Activated naive CD4-positive, alpha-beta T cell treated with anti-CD3 and anti-CD28 coated beads, Interleukin-2, amount 50 U/mL, for 16 hours (primary cell): Measurements from ENCODE around the gene PANK4.
A peak's percentile ranks its signal among the peaks of the same experiment; 100 is the strongest.
"Not testable (repeated sequence)": the region's sequence is repeated elsewhere in the genome, so short reads cannot be mapped to it uniquely, and the experiment has no call there.

Source experiments
- DNase-seq: peaks from one replicate; pipeline ENCODE4 v3.0.0-alpha.2; 2020

Gene PANK4

GRCh38 chr1:2558420-2558819 is 32.0 kb upstream of the PANK4 start:
- DNase-seq = no peak

- DNase-seq = no peak
Measured at GRCh38 chr1:2557482-2558400, 31.3 kb upstream of the PANK4 start.

- no peak for DNase-seq
Measured at GRCh38 chr1:2556678-2557481, 30.5 kb upstream of the PANK4 start.

- peak; percentile 76 for DNase-seq
Measured at GRCh38 chr1:2556277-2556677, 29.9 kb upstream of the PANK4 start, which contains the start of gene TNFRSF14. Gene TNFRSF14, plus strand, starts transcription at chr1:2556371. Its CDS starts 294 bp downstream, at chr1:2556665.

GRCh38 chr1:2555634-2556276 is 29.4 kb upstream of the PANK4 start:
- peak; percentile 68 for DNase-seq

- DNase-seq = peak; percentile 61
Measured at GRCh38 chr1:2554621-2555387, 28.4 kb upstream of the PANK4 start.

GRCh38 chr1:2553871-2554620 is 27.6 kb upstream of the PANK4 start:
- no peak for DNase-seq

GRCh38 chr1:2553076-2553475 is 26.7 kb upstream of the PANK4 start:
- not testable (repeated sequence) for DNase-seq

GRCh38 chr1:2552189-2552588 is 25.8 kb upstream of the PANK4 start:
- DNase-seq = no peak

GRCh38 chr1:2551544-2551943 is 25.1 kb upstream of the PANK4 start:
- DNase-seq = not testable (repeated sequence)

GRCh38 chr1:2550309-2550861 is 24.0 kb upstream of the PANK4 start:
- not testable (repeated sequence) for DNase-seq

GRCh38 chr1:2549367-2550029 is 23.1 kb upstream of the PANK4 start:
- DNase-seq = not testable (repeated sequence)

GRCh38 chr1:2548068-2548589 is 21.7 kb upstream of the PANK4 start:
- peak; percentile 83 for DNase-seq

GRCh38 chr1:2547210-2548067 is 21.0 kb upstream of the PANK4 start:
- DNase-seq = peak; percentile 40

- DNase-seq = peak; percentile 75
Measured at GRCh38 chr1:2546515-2547209, 20.3 kb upstream of the PANK4 start.

GRCh38 chr1:2545754-2546514 is 19.5 kb upstream of the PANK4 start:
- peak; percentile 86 for DNase-seq

- no peak for DNase-seq
Measured at GRCh38 chr1:2544875-2545640, 18.7 kb upstream of the PANK4 start.
